Thyroid gland (tissue), 4 donors: ENCODE data around the gene SAYSD1.

ENCODE experiments used
- CTCF ChIP-seq, 6 experiments: fragments of 200-600 bp in 3 of 6; fragments of 450-650 bp in 3 of 6; sonication (generic) in 3 of 6; IDR thresholded peaks; one replicate each; pipeline ENCODE4 v1.5.1; 2016 to 2019; ENCODE audit warnings: antibody characterized with exemption in 6 of 6, mild to moderate bottlenecking in 2 of 6, inconsistent platforms in 1 of 6, moderate library complexity in 1 of 6
- POLR2A ChIP-seq, 2 donors: fragments of 450-650 bp; IDR thresholded peaks; one replicate each; pipeline ENCODE4 v1.6.1; 2017; ENCODE audit warnings: antibody characterized with exemption in 2 of 2, mild to moderate bottlenecking in 2 of 2, moderate library complexity in 1 of 2

DNA sequence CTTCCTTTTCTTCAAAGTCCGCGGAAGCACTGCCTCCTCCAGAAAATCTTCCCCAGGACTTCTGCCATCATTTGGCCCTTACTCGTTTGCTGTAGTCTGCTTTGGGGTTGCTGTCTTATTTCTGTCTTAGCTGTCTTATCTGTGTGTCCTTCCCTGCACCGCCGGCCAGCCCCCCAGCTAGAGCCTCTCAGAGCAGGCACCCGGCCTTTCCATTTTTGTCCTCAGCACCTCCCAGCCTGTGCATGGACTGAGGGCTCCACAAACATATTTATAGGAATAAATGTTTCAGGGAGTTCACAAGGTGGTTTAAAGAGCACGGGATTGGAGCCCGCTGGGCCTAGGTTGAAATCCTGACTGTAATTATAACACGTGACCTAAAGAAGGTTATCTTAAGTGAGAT lies 58.3 kb downstream of the SAYSD1 start:
- TF ChIP-seq CTCF (IDR thresholded peaks at IDR 0.05) (no peak), POLR2A (IDR thresholded peaks at IDR 0.05) (no peak)
